Endodermal cell (in vitro differentiated cells): ENCODE results near the gene SLC25A24. TPM values are rescaled to one million over a fixed set of nuclear protein-coding genes. Genes with fewer than 3 reads are reported as not detected.
"Not testable (repeated sequence)": the region's sequence is repeated elsewhere in the genome, so short reads cannot be mapped to it uniquely, and the experiment has no call there.

Experiments used
- DNase-seq: peaks from one replicate; pipeline ENCODE4 v3.0.0-alpha.2; 2017
- H3K27ac ChIP-seq: 2 replicates; pipeline ENCODE4 v1.5.1; 2013; ENCODE audit warnings: mild to moderate bottlenecking, low read depth, low read length, moderate library complexity
- H3K27me3 ChIP-seq: 2 replicates; pipeline ENCODE4 v1.6.1; 2013; ENCODE audit warnings: mild to moderate bottlenecking, low read length, moderate library complexity; ENCODE audit not compliant: insufficient read depth, control insufficient read depth, poor library complexity, severe bottlenecking
- H3K36me3 ChIP-seq: 2 replicates; pipeline ENCODE4 v1.7.0; 2013; ENCODE audit warnings: mild to moderate bottlenecking, low read length, moderate library complexity; ENCODE audit not compliant: control insufficient read depth, insufficient read depth
- H3K4me1 ChIP-seq: one replicate; pipeline ENCODE4 v1.7.0; 2013; ENCODE audit warnings: low read length; ENCODE audit not compliant: control insufficient read depth, insufficient read depth
- H3K4me3 ChIP-seq: 2 replicates; pipeline ENCODE4 v1.5.1; 2013; ENCODE audit warnings: mild to moderate bottlenecking, low read length, moderate library complexity
- H3K9ac ChIP-seq: 2 replicates; pipeline ENCODE4 v1.6.1; 2013; ENCODE audit warnings: mild to moderate bottlenecking, low read length, moderate library complexity; ENCODE audit not compliant: poor library complexity, severe bottlenecking; ENCODE audit errors: extremely low read depth
- H3K9me3 ChIP-seq: 2 replicates; pipeline ENCODE4 v1.6.1; 2013; ENCODE audit warnings: mild to moderate bottlenecking, low read length, moderate library complexity; ENCODE audit not compliant: control insufficient read depth
- H3K27ac Mint-ChIP-seq: 2 replicates; pipeline ENCODE4 v1.8.0; 2020; ENCODE audit warnings: mixed read lengths
- H3K27me3 Mint-ChIP-seq: 2 replicates; pipeline ENCODE4 v1.8.0; 2021; ENCODE audit warnings: mild to moderate bottlenecking, mixed read lengths; ENCODE audit not compliant: insufficient read depth
- H3K36me3 Mint-ChIP-seq: 2 replicates; pipeline ENCODE4 v1.8.0; 2020; ENCODE audit warnings: low read depth, mixed read lengths
- H3K4me1 Mint-ChIP-seq: 2 replicates; pipeline ENCODE4 v1.8.0; 2020; ENCODE audit warnings: mixed read lengths
- H3K4me3 Mint-ChIP-seq: 2 replicates; pipeline ENCODE4 v1.8.0; 2020; ENCODE audit warnings: mild to moderate bottlenecking, moderate library complexity, mixed read lengths
- H3K9me3 Mint-ChIP-seq: 2 replicates; pipeline ENCODE4 v1.8.0; 2020; ENCODE audit warnings: mild to moderate bottlenecking, mixed read lengths
- WGBS, 2 experiments: methylation state at CpG; one replicate each; pipeline versions ENCODE4 v1.1.5 to v1.1.7; 2013; ENCODE audit warnings: missing lambda C conversion rate in 2 of 2, mixed read lengths in 1 of 2; ENCODE audit not compliant: insufficient coverage in 1 of 2, insufficient read length in 1 of 2; 5-methylcytosine and 5-hydroxymethylcytosine counted together
- total RNA-seq, 2 donors: library from RNA; stranded (reverse); fragmentation: NEBNext Ultra II Directional in 1 of 2; extraction: Animal tissue kit (Norgen Biotek cat#: 25700) in 1 of 2; gene quantifications; 2 replicates in 1 of 2; 3 replicates in 1 of 2; pipeline ENCODE4 v1.2.1, GENCODE V29; 2021

SLC25A24 gene
- total RNA-seq, 2 donors from 2014 or later: 42.4 to 61.4 TPM

- not testable (repeated sequence) for H3K27me3 ChIP-seq, H3K36me3 Mint-ChIP-seq, H3K9me3 Mint-ChIP-seq, H3K9me3 ChIP-seq, H3K36me3 ChIP-seq, H3K27me3 Mint-ChIP-seq, H3K4me3 Mint-ChIP-seq, H3K27ac ChIP-seq, H3K9ac ChIP-seq, H3K4me3 ChIP-seq, H3K4me1 Mint-ChIP-seq, H3K4me1 ChIP-seq, DNase-seq, H3K27ac Mint-ChIP-seq
- WGBS, 2 experiments: no CpG with 5 or more reads among the region's 7 CpGs
Measured at GRCh38 chr1:108227772-108228171, 27.6 kb upstream of the SLC25A24 start.

- H3K27me3 Mint-ChIP-seq, H3K9me3 ChIP-seq, H3K27ac Mint-ChIP-seq, H3K4me3 Mint-ChIP-seq, DNase-seq, H3K9me3 Mint-ChIP-seq, H3K9ac ChIP-seq, H3K4me1 Mint-ChIP-seq, H3K36me3 Mint-ChIP-seq, H3K27me3 ChIP-seq, H3K4me3 ChIP-seq, H3K27ac ChIP-seq, H3K36me3 ChIP-seq, H3K4me1 ChIP-seq: not testable (repeated sequence)
- 89% methylated on average over 2 of the region's 4 CpGs; no CpG with 5 or more reads in 1 of the 2 experiments for WGBS, 2 experiments
Measured at GRCh38 chr1:108226855-108227254, 26.7 kb upstream of the SLC25A24 start.

- not testable (repeated sequence) for H3K4me3 ChIP-seq, H3K27me3 ChIP-seq, H3K27ac ChIP-seq, H3K9me3 Mint-ChIP-seq, H3K9ac ChIP-seq, H3K9me3 ChIP-seq, DNase-seq, H3K27ac Mint-ChIP-seq, H3K4me1 Mint-ChIP-seq, H3K36me3 Mint-ChIP-seq, H3K36me3 ChIP-seq, H3K4me1 ChIP-seq, H3K4me3 Mint-ChIP-seq, H3K27me3 Mint-ChIP-seq
- WGBS, 2 experiments: 98% methylated on average over 7 of the region's 7 CpGs; no CpG with 5 or more reads in 1 of the 2 experiments
Measured at GRCh38 chr1:108223226-108223625, 23.1 kb upstream of the SLC25A24 start.

- H3K9ac ChIP-seq, H3K9me3 ChIP-seq, H3K27ac Mint-ChIP-seq, H3K36me3 ChIP-seq, H3K27me3 Mint-ChIP-seq, H3K4me1 Mint-ChIP-seq, DNase-seq, H3K36me3 Mint-ChIP-seq, H3K27me3 ChIP-seq, H3K27ac ChIP-seq, H3K9me3 Mint-ChIP-seq, H3K4me3 Mint-ChIP-seq, H3K4me3 ChIP-seq, H3K4me1 ChIP-seq: not testable (repeated sequence)
- WGBS, 2 experiments: 92 to 93% methylated on average over 6 to 14 of the region's 14 CpGs
Measured at GRCh38 chr1:108217515-108218174, 17.5 kb upstream of the SLC25A24 start.

- H3K36me3 Mint-ChIP-seq, H3K9me3 Mint-ChIP-seq, H3K4me1 ChIP-seq, H3K4me3 ChIP-seq, DNase-seq, H3K27ac Mint-ChIP-seq, H3K36me3 ChIP-seq, H3K27me3 ChIP-seq, H3K4me1 Mint-ChIP-seq, H3K9me3 ChIP-seq, H3K9ac ChIP-seq, H3K4me3 Mint-ChIP-seq, H3K27ac ChIP-seq, H3K27me3 Mint-ChIP-seq: not testable (repeated sequence)
- WGBS, 2 experiments: 100% methylated on average over 1 of the region's 2 CpGs; no CpG with 5 or more reads in 1 of the 2 experiments
Measured at GRCh38 chr1:108217007-108217406, 16.9 kb upstream of the SLC25A24 start.

- not testable (repeated sequence) for H3K4me1 ChIP-seq, H3K27ac Mint-ChIP-seq, H3K9me3 Mint-ChIP-seq, H3K27ac ChIP-seq, H3K27me3 Mint-ChIP-seq, H3K27me3 ChIP-seq, H3K9me3 ChIP-seq, H3K36me3 Mint-ChIP-seq, DNase-seq, H3K4me1 Mint-ChIP-seq, H3K9ac ChIP-seq, H3K4me3 ChIP-seq, H3K36me3 ChIP-seq, H3K4me3 Mint-ChIP-seq
- 97% methylated on average over 3 of the region's 6 CpGs; no CpG with 5 or more reads in 1 of the 2 experiments for WGBS, 2 experiments
Measured at GRCh38 chr1:108216028-108216890, 16.1 kb upstream of the SLC25A24 start.
